Subcutaneous abdominal adipose tissue (tissue), 5 donors: ENCODE data around the gene GABARAP.

ENCODE experiments used
- H3K27ac ChIP-seq: one replicate; pipeline ENCODE4 v1.7.0; 2013; ENCODE audit warnings: low read depth, mild to moderate bottlenecking, inconsistent platforms, low read length, moderate library complexity
- H3K27me3 ChIP-seq, 5 donors: one replicate each; pipeline ENCODE4 v1.7.0; 2013; ENCODE audit warnings: low read length in 5 of 5, inconsistent platforms in 1 of 5; ENCODE audit not compliant: control insufficient read depth in 5 of 5, insufficient read depth in 4 of 5
- H3K36me3 ChIP-seq, 5 donors: one replicate each; pipeline ENCODE4 v1.7.0; 2013; ENCODE audit warnings: low read length in 5 of 5; ENCODE audit not compliant: control insufficient read depth in 5 of 5, insufficient read depth in 5 of 5
- H3K4me1 ChIP-seq, 5 donors: one replicate each; pipeline ENCODE4 v1.7.0; 2013; ENCODE audit warnings: low read length in 5 of 5, mild to moderate bottlenecking in 3 of 5, moderate library complexity in 1 of 5; ENCODE audit not compliant: control insufficient read depth in 5 of 5, insufficient read depth in 5 of 5
- H3K4me3 ChIP-seq, 5 donors: one replicate each; pipeline ENCODE4 v1.7.0; 2013; ENCODE audit warnings: low read length in 5 of 5, low read depth in 1 of 5
- H3K9ac ChIP-seq, 5 donors: one replicate each; pipeline ENCODE4 v1.7.0; 2013; ENCODE audit warnings: low read length in 5 of 5, mild to moderate bottlenecking in 4 of 5, moderate library complexity in 3 of 5
- H3K9me3 ChIP-seq, 5 donors: one replicate each; pipeline ENCODE4 v1.7.0; 2013; ENCODE audit warnings: low read length in 5 of 5; ENCODE audit not compliant: control insufficient read depth in 5 of 5
- donor health status: healthy.
- donor health status: healthy.
- donor health status: healthy.
- donor health status: healthy.
- donor health status: healthy.

GABARAP gene

DNA sequence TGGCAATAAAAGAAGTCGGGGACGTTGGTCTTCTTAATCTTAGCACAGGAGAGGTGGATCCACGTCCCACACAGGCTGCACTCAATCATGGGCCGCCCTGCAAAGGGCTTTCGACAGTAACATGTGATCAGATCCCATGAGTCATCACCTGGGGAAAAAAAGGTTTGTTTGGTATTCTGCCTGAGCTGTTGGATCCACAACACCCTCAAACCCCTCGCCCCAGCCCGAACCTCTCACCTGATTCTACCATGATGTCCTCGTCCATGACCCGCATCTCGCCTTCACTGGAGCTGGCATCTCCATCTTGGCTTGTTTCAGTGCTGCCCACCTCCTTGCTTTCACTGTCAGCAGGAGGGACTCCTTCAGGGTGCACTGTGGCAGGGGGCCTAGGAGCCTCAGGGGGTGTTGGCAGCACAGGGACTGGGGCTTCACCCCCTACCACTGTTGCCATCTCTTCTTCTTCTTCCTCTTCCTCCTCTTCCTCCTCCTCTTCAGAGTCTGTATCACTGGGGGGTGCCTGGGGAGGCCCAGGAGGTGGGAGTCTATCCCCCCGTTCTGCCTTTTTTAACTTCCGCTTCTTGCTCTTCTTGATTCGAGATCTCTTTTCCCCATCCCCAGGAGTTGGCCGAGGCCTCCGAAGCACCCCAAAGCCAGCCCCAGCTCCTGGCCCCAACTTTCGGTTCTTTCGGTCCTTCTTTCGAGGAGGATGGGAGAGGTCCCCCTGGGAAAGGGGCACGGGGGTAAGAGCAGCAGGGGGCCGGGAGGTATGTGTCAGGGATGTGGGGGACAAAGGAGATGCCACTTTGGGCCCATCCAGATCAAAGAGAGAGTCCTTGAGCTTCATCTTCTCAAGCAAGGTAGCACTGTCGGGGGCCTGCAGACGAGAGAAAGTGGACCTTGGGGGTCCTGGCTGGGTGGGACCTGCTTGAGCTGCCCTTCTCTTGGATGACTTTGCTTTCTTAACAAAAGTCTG lies 6.3 kb downstream of the GABARAP start:
- no peak overlapping the region for H3K4me3 ChIP-seq
- no peak overlapping the region for H3K9ac ChIP-seq
- H3K4me1 ChIP-seq, result peaks cover 11 to 64% (median 55%) of the 10 kb centered on the region in 5 donors

DNA sequence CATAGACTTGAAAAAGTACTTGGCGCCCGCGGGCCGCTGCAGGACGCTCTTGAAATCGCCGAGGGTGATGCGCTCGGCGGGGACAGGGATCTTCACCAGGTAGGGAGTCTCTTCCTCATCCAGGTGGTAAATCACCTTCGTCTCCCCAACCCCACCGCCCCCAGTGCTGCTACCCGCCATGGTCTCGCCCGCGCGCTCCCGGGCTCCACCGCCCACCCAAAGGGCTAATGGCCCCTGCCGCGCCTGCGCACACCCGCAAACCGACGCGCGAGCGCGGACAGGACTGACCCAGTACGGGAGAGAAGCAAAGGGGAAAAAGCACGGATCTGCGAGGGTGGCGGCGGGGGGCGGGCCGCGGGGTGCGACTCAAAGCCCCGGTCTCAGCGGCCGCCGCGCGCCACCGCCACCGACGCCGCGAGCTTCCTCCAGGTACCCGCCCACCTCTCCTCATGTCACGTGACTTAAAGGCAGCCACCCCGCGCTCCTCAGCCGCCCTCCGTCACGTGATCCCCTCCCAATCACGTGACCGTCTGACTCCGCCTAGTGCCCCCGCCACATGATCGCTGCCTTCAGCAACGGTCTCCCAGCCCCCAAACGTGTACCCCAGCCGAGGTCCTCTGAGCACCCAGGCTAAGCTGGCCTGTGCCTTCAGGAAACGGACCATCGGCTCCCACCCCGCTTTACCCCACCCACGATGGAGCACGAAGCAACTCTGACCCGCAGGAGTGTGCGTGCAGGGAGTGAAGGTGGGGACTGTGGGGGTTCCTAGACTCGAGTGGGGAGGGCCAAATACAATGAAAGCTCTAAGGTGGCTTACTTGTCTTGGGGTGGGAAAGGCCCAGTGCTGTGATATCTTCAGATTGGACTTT lies 7.9 kb downstream of the GABARAP start, which contains the start of gene DVL2:
Gene DVL2, minus strand, starts transcription at position 435 of the 869 bp plus-strand sequence. Its CDS starts 255 bp downstream, at position 180.
- Histone ChIP-seq H3K9ac (peak within 1 kb of the TSS; percentile 78 to 91 (median 85)), H3K9me3 (no peaks in the 10 kb centered on the region), H3K4me1 (peaks cover 5 to 50% (median 42%) of the 10 kb centered on the region in 5 donors), H3K4me3 (peak within 1 kb of the TSS; percentile 78 to 87 (median 84)), H3K36me3 (peaks cover 0 to 32% (median 29%) of the 10 kb centered on the region in 5 donors), H3K27me3 (no peaks in the 10 kb centered on the region), H3K27ac (peak within 1 kb of the TSS; percentile 92)

More for the DNA sequence above, 6.3 kb downstream of the GABARAP start:
- H3K27ac ChIP-seq, result peak overlapping the region; percentile 92
- peaks cover 0 to 28% (median 25%) of the 10 kb centered on the region in 5 donors for H3K36me3 ChIP-seq
- no peaks in the 10 kb centered on the region for H3K9me3 ChIP-seq
- no peaks in the 10 kb centered on the region for H3K27me3 ChIP-seq

DNA sequence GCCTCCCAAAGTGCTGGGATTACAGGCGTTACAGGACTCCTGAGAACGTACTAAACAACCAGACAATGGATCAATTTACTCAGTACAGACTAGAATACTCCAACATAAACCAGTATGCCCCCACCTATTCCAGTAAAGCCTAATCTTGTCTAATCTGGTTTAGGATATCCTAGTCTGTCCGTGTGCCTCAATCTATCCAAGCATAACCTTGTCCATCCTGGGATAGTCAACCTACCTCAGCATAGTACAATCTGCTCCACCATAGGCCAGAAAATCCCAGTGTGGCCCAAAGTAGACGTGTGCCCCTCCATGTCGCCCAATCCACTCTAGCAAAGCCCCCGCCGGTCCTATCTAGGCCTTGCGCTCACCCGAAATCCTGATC lies 8.6 kb downstream of the GABARAP start:
- no peaks in the 10 kb centered on the region for H3K27me3 ChIP-seq
- peaks cover 5 to 48% (median 42%) of the 10 kb centered on the region in 5 donors for H3K4me1 ChIP-seq
- H3K36me3 ChIP-seq, result peaks cover 0 to 38% (median 35%) of the 10 kb centered on the region in 5 donors
- H3K9me3 ChIP-seq, result no peaks in the 10 kb centered on the region
- H3K9ac ChIP-seq, result peak overlapping the region; percentile 78 to 91 (median 82)
- H3K4me3 ChIP-seq, result peak overlapping the region; percentile 78 to 87 (median 84)
- peak overlapping the region; percentile 92 for H3K27ac ChIP-seq

DNA sequence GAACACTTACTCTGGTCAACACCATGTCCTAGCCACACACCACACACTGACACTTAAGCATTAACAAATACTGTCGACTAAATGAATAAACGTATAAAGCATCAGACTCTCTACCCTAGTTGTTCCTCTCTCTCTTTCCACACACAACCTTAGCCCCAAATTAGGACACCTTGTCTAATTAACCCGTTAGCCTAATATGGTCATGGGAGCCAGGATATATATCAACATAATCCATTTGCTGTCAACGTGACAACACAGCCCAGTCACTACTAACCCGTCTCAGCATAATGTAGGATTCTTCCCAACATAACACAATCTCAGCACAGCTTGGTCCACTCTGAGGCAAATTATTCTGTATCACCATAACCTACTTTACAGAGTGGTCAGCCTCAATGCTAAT lies 10.1 kb downstream of the GABARAP start:
- Histone ChIP-seq H3K27ac (no peak overlapping the region), H3K27me3 (no peaks in the 10 kb centered on the region), H3K4me1 (peaks cover 2 to 42% (median 37%) of the 10 kb centered on the region in 5 donors), H3K36me3 (peaks cover 3 to 54% (median 49%) of the 10 kb centered on the region in 5 donors), H3K4me3 (peak overlapping the region in 1 of 5 donors; percentile 46), H3K9ac (peak overlapping the region in 1 of 5 donors; percentile 2), H3K9me3 (no peaks in the 10 kb centered on the region)

DNA sequence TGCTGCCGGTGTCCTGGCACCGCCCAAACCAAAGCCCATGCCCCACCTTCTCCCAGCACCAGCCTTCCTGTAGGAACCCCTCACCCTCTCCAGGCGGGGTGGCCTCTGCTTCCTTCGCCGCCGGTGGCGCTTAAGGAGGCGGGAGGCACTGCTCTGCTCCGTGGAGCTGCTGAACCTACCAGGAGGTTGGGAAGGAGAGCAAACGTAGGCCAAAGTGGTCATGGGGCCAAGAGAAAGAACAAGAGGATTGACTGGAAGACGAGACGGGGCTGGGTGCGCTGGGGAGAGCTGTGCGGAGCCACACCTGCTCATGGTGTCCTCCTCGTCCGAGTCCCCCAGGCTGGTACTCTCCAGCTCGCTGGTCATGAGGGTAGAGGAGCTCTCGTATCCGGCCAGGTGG lies 12.7 kb downstream of the GABARAP start:
- H3K9ac ChIP-seq, result no peak overlapping the region
- H3K9me3 ChIP-seq, result no peaks in the 10 kb centered on the region
- H3K27ac ChIP-seq, result no peak overlapping the region
- no peaks in the 10 kb centered on the region for H3K27me3 ChIP-seq
- H3K36me3 ChIP-seq, result peaks cover 3 to 62% (median 60%) of the 10 kb centered on the region in 5 donors
- no peak overlapping the region for H3K4me3 ChIP-seq
- peaks cover 2 to 30% (median 29%) of the 10 kb centered on the region in 5 donors for H3K4me1 ChIP-seq

DNA sequence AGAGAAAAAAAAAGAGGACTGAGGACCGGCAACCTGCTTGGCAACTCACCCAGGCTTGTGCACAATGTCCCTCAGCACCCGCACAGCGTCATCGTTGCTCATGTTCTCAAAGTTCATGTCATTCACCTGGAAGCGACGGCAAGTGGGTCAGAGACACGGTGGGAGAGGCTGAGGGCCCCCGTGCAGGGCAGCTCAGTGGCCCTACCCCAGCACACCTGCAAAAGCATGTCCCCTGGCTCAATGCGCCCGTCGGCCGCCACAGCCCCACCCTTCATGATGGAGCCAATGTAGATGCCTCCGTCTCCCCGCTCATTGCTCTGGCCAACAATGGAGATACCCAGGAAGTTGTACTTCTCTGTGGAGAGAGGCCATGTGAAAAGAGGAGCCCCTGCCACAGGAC lies 13.3 kb downstream of the GABARAP start:
- Histone ChIP-seq H3K4me3 (no peak overlapping the region), H3K9me3 (no peaks in the 10 kb centered on the region), H3K27me3 (no peaks in the 10 kb centered on the region), H3K9ac (no peak overlapping the region), H3K4me1 (peaks cover 2 to 34% (median 30%) of the 10 kb centered on the region in 5 donors), H3K36me3 (peaks cover 3 to 67% (median 65%) of the 10 kb centered on the region in 5 donors), H3K27ac (no peak overlapping the region)

DNA sequence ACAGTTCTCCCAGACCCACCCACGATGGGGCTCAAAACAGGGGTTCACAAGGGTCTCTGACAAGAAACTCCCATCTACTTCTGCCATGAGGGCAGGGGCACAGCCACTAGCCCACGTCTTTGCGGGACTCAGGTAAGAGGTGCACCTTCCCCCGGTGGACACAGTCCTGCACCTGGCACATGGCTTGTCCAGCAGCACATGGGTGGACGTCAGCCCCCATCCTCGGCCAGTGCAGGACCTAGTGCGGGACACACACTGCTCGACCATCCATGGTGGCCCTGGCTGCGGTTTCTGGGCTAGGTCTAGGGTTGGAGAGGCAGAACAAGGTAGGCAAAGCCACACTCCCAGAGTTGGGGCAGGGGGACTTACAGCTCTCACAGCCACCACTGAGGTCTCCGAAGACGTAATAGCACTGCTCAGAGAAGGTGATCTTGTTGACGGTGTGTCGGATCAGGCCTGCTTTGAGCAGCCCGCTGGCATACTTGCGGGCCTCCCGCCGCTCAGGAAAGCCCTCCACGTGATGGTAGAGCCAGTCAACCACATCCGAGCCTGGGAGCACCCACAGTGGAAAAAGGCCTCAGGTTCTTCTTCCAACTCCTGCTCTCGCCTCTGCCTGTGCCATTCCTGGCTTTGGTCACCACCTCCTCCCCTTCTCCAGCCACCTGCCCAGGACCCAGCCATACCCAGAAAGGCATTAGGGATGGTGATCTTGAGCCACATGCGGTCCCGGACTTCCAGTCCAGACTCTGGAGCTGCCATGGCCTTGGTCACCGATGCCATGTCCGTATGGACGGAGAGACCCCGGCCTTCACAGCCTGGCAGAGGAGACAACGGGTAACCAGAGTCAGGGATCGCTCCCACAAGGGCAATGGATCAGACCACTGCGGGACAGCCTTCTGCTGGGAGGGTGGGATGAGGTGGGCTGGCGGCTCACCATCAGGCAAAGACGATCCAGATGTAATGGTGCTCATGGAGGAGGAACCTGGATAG lies 15.2 kb downstream of the GABARAP start:
- Histone ChIP-seq H3K4me1 (peaks cover 0 to 33% (median 20%) of the 10 kb centered on the region in 5 donors), H3K36me3 (peaks cover 3 to 86% (median 84%) of the 10 kb centered on the region in 5 donors), H3K27ac (no peak overlapping the region), H3K27me3 (no peaks in the 10 kb centered on the region), H3K9ac (no peak overlapping the region), H3K4me3 (no peak overlapping the region), H3K9me3 (no peaks in the 10 kb centered on the region)

DNA sequence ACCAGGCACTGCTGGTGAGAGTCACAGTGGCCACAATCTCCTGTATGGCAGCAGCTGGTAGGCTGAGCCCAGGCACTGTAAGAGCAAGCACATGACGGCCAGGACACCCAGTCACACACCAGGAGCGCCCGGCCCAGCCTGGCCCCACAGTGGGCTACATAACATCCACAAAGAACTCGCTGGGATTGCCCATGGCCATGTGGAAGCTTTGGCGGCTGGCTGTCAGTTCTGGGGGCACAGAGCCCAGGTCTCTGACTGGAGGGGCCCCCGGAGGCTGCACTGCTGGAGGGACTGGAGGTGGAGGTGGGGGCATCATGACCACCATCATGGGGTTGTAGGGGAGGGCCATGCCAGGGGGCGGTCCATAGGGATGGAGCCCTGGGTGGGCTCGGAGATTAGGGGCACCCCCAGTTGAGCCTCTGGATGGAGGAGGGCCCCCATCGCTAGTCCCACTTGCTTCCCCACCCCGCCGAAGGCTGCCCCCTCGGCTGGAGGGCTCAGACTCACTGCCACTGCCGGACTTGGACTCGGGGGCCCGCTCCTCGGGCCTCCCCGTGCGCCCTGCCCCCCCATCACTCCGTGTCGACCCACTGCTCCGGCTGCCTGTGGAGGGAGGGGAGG lies 16.4 kb downstream of the GABARAP start:
- Histone ChIP-seq H3K4me3 (no peak overlapping the region), H3K9me3 (no peaks in the 10 kb centered on the region), H3K4me1 (peaks cover 5 to 40% (median 29%) of the 10 kb centered on the region in 5 donors), H3K9ac (no peak overlapping the region), H3K36me3 (peaks cover 3 to 96% (median 94%) of the 10 kb centered on the region in 5 donors), H3K27ac (no peak overlapping the region), H3K27me3 (no peaks in the 10 kb centered on the region)
